Mammary epithelial cell (primary cell): ENCODE data around the gene KRT15.

Experiments
- EZH2 ChIP-seq: IDR thresholded peaks from 2 replicates; pipeline ENCODE4 v1.6.1; 2012; ENCODE audit warnings: low read length, inconsistent platforms, borderline replicate concordance
- TF ChIP-seq, protein P1 (sequence below), 2 donors: IDR thresholded peaks in 1 of 2; conservative IDR thresholded peaks in 1 of 2; 2 replicates each; pipeline ENCODE4 v1.5.1; 2011 to 2012; ENCODE audit warnings: inconsistent platforms in 2 of 2, low read length in 2 of 2, mild to moderate bottlenecking in 2 of 2, control low read depth in 1 of 2, low read depth in 1 of 2; ENCODE audit not compliant: insufficient read depth in 1 of 2; ENCODE audit errors: extremely low read depth in 1 of 2

DNA sequence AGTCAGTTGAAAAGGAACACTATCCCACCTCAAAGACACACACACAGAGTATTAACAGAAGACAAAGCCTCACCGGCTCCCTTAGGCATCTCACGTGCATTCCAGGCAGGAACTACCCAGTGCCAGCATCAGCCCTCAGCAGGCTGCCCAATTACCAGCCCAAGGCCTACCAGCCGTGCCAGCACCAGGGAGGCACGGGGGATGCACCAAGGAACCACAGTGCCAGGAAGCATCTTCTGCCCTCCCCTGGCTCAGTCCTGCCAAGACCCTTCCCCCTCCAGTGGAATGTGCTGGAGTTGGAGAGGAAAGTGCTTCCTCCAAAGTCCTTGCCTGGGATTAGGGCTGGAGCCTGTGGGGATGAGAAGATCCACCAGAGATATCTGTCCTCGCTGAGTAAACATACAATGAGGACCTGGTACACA is 20.4 kb upstream of the KRT15 start:
- TF ChIP-seq EZH2: no peak
- TF ChIP-seq, protein P1, sequence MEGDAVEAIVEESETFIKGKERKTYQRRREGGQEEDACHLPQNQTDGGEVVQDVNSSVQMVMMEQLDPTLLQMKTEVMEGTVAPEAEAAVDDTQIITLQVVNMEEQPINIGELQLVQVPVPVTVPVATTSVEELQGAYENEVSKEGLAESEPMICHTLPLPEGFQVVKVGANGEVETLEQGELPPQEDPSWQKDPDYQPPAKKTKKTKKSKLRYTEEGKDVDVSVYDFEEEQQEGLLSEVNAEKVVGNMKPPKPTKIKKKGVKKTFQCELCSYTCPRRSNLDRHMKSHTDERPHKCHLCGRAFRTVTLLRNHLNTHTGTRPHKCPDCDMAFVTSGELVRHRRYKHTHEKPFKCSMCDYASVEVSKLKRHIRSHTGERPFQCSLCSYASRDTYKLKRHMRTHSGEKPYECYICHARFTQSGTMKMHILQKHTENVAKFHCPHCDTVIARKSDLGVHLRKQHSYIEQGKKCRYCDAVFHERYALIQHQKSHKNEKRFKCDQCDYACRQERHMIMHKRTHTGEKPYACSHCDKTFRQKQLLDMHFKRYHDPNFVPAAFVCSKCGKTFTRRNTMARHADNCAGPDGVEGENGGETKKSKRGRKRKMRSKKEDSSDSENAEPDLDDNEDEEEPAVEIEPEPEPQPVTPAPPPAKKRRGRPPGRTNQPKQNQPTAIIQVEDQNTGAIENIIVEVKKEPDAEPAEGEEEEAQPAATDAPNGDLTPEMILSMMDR (conservative IDR thresholded peaks at IDR 0.05 in 1 of 2, IDR thresholded peaks at IDR 0.05 in 1 of 2; ENCODE audit: extremely low read depth in 1 of 2, insufficient read depth in 1 of 2, low read depth in 1 of 2, low read length in 2 of 2): no peak
